Heart right ventricle (tissue), 16 donors: ENCODE results near the gene PPP2R3B. TPM values are rescaled to one million over a fixed set of nuclear protein-coding genes. Genes with fewer than 3 reads are reported as not detected.

Experiments used
- ATAC-seq, 8 donors: fragments of 200-7000 bp; cut with Tn5 transposase; one replicate each; pipeline ENCODE4 v1.9.1; 2020; ENCODE audit warnings: mild to moderate bottlenecking in 8 of 8, moderate library complexity in 8 of 8, moderate number of reproducible peaks in 1 of 8
- DNase-seq, 2 donors: peaks; one replicate each; pipeline ENCODE4 v3.0.0-alpha.2; 2020
- H3K27ac ChIP-seq, 10 donors: fragments of 200-600 bp; sonication (generic) in 2 of 10; one replicate each; pipeline versions ENCODE4 v1.5.0 to v1.8.0; 2020 to 2022; ENCODE audit warnings: mild to moderate bottlenecking in 3 of 10
- H3K27me3 ChIP-seq, 7 donors: fragments of 200-600 bp; one replicate each; pipeline ENCODE4 v1.8.0; 2021 to 2022; ENCODE audit warnings: mild to moderate bottlenecking in 2 of 7
- H3K36me3 ChIP-seq, 9 donors: fragments of 200-600 bp; sonication (generic) in 1 of 9; one replicate each; pipeline versions ENCODE4 v1.5.0 to v1.8.0; 2020 to 2022; ENCODE audit warnings: mild to moderate bottlenecking in 2 of 9
- H3K4me1 ChIP-seq, 9 donors: fragments of 200-600 bp; sonication (generic) in 1 of 9; one replicate each; pipeline versions ENCODE4 v1.5.0 to v1.8.0; 2020 to 2022; ENCODE audit warnings: mild to moderate bottlenecking in 4 of 9
- H3K4me3 ChIP-seq, 10 donors: fragments of 200-600 bp; sonication (generic) in 2 of 10; one replicate each; pipeline versions ENCODE4 v1.5.0 to v1.8.0; 2020 to 2022; ENCODE audit warnings: mild to moderate bottlenecking in 7 of 10, moderate library complexity in 2 of 10
- H3K9me3 ChIP-seq, 11 donors: fragments of 200-600 bp in 10 of 11; sonication (generic) in 2 of 11; one replicate each; pipeline versions ENCODE4 v1.5.0 to v1.8.0; 2013 to 2022; ENCODE audit warnings: mild to moderate bottlenecking in 2 of 11, control low read depth in 1 of 11, moderate library complexity in 1 of 11
- WGBS, 2 donors: extraction: QIAGEN DNeasy Blood & Tissue Kit; methylation state at CpG; one replicate each; pipeline ENCODE4 v1.1.7; 2013; ENCODE audit warnings: inconsistent platforms in 1 of 2; 5-methylcytosine and 5-hydroxymethylcytosine counted together
- intact Hi-C, 10 donors: fragments of 100-400 bp; cut with DNase I; formaldehyde crosslinking; loops; one replicate each; pipeline versions ENCODE4 v1.11.1 to v1.14.2; 2022
- polyA plus RNA-seq, 2 donors: library from polyadenylated mRNA; stranded (reverse); fragments of 200-250 nt; gene quantifications; one replicate each; pipeline ENCODE4 v1.2.3, GENCODE V29; 2013
- total RNA-seq, 10 donors: library from RNA; stranded (reverse); fragmentation: NEBNext Ultra II Directional in 3 of 10; extraction: Animal tissue kit (Norgen Biotek cat#: 25700) in 3 of 10; gene quantifications; one replicate each; pipeline versions ENCODE4 v1.2.1 to v1.2.4, GENCODE V29; 2021 to 2023
- TF ChIP-seq, protein P1 (sequence below), 9 donors: fragments of 200-600 bp; sonication (generic) in 2 of 9; IDR thresholded peaks; one replicate each; pipeline versions ENCODE4 v1.5.0 to v1.8.0; 2021 to 2022; ENCODE audit warnings: antibody characterized with exemption in 9 of 9, mild to moderate bottlenecking in 5 of 9, moderate library complexity in 1 of 9
- donor health status: Arrhythmogenic right ventricular cardiomyopathy.
- donor health status: ischemic (EF 13 %, LVEDD 7.1; RV severe dilation, severe dysfunction).
- donor health status: healthy with polysubstance abuse.
- donor health status: DM: no; HTN: yes; CAD: no.
- donor health status: DM: no; HTN: no; CAD: no.
- donor health status: ischemic (EF 25% LVEDD 6.9; RV normal size, moderate dysfunction).
- donor health status: ischemic (EF 25% LVEDD 5.7; RV mildly dilated, moderate dysfunction).
- donor health status: healthy.
- donor health status: DM: yes; HTN: yes; CAD: no.
- donor health status: Ischemic cardiomyopathy.
- donor health status: ischemic (EF 35%, LVEDD 5.7; RV mildly dilated, moderate dysfunction).
- donor health status: nonischemic (EF 11% LVEDD 7.7; RV severe dilation, severe dysfunction).
- donor health status: DM: yes; HTN: yes; CAD: no.
- donor health status: PGD.
- donor health status: ischemic (EF 29% LVEDD 5.4; RV normal size, mild dysfunction).
- donor health status: nonischemic (EF 23%, LVEDD 6.1; RV moderate dilation, normal function).

PPP2R3B gene
- total and polyA plus RNA-seq, 12 donors: 73.9 to 362 (median 128) TPM

DNA sequence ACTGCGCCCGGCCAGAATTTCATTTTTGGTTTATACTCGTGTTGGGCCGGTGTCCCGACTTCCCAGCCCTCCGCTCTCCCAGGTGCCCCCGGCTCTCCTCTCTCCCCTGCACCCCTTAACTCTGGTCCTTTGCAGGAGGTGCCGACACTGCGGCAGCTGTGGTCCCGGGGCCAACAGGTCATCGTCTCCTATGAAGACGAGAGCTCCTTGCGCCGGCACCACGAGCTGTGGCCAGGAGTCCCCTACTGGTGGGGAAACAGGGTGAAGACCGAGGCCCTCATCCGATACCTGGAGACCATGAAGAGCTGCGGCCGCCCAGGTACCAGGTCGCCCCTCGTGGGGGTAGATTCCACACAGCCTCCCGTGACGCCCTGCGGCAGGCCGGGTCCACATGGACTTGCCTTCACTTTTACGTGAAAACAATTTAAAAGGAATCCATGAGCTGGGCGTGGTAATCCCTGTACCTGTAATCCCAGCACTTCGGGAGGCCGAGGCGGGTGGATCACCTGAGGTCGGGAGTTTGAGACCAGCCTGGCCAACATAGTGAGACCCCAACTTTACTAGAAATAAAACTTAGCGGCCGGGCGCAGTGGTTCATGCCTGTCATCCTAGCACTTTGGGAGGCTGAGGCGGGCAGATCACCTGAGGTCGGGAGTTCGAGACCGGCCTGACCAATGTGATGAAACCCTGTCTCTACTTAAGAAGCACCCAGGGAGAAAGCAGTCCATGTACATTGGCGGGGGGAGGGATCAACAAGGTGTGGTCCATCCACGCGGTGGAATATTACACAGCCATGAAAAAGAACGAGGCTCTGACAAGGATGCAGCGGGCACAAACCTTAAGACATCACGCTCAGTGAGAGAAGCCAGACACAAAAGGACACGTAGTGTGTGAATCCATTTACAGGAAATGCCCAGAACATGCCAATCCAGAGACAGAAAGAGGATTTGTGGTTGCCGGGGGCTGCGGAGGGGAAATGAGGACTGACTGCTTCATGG lies 93.5 kb downstream of the PPP2R3B start:
- H3K36me3 ChIP-seq: peaks cover 0 to 73% (median 21%) of the 10 kb centered on the region in 9 donors
- H3K27me3 ChIP-seq: no peaks in the 10 kb centered on the region
- intact Hi-C loops: no loop called here
- H3K4me1 ChIP-seq: no peaks in the 10 kb centered on the region
- DNase-seq: no peak
- no peak for ATAC-seq
- TF ChIP-seq, protein P1, sequence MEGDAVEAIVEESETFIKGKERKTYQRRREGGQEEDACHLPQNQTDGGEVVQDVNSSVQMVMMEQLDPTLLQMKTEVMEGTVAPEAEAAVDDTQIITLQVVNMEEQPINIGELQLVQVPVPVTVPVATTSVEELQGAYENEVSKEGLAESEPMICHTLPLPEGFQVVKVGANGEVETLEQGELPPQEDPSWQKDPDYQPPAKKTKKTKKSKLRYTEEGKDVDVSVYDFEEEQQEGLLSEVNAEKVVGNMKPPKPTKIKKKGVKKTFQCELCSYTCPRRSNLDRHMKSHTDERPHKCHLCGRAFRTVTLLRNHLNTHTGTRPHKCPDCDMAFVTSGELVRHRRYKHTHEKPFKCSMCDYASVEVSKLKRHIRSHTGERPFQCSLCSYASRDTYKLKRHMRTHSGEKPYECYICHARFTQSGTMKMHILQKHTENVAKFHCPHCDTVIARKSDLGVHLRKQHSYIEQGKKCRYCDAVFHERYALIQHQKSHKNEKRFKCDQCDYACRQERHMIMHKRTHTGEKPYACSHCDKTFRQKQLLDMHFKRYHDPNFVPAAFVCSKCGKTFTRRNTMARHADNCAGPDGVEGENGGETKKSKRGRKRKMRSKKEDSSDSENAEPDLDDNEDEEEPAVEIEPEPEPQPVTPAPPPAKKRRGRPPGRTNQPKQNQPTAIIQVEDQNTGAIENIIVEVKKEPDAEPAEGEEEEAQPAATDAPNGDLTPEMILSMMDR (IDR thresholded peaks at IDR 0.05): no peak
- peaks cover 0 to 7% (median 0%) of the 10 kb centered on the region in 11 donors for H3K9me3 ChIP-seq
- no peak overlapping the region for H3K27ac ChIP-seq
- H3K4me3 ChIP-seq: no peak overlapping the region
- 97 to 98% methylated on average over 47 of the region's 47 CpGs for WGBS, 2 donors

DNA sequence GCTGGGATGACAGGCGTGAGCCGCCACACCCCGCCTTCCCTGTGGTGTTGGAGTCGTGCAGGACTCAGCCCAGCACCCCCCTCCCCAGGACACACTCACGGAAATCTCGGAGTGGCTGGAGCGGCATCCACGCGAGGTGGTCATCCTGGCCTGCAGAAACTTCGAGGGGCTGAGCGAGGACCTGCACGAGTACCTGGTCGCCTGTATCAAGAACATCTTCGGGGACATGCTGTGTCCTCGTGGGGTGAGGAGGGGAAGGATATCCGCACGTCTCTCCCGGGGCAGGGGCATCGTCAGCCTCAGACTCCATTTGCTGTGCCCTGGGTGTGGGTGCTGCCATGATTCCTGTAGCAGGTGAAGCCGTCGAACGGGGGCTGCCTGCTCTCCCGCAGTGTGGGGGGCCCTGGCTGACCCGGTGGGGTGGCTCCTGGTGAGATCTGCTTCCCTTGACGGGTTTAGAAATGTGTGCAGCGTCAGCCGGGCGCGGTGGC lies 95.3 kb downstream of the PPP2R3B start:
- Histone ChIP-seq H3K4me1 (no peaks in the 10 kb centered on the region), H3K36me3 (peaks cover 0 to 76% (median 21%) of the 10 kb centered on the region in 9 donors), H3K27me3 (no peaks in the 10 kb centered on the region), H3K27ac (no peak overlapping the region), H3K4me3 (no peak overlapping the region), H3K9me3 (peaks cover 0 to 7% (median 0%) of the 10 kb centered on the region in 11 donors)
- ATAC-seq (no peak), DNase-seq (no peak)
- 98% methylated on average over 29 of the region's 29 CpGs for WGBS, 2 donors
- TF ChIP-seq, protein P1 (IDR thresholded peaks at IDR 0.05): no peak
- intact Hi-C loops: no loop called here

DNA sequence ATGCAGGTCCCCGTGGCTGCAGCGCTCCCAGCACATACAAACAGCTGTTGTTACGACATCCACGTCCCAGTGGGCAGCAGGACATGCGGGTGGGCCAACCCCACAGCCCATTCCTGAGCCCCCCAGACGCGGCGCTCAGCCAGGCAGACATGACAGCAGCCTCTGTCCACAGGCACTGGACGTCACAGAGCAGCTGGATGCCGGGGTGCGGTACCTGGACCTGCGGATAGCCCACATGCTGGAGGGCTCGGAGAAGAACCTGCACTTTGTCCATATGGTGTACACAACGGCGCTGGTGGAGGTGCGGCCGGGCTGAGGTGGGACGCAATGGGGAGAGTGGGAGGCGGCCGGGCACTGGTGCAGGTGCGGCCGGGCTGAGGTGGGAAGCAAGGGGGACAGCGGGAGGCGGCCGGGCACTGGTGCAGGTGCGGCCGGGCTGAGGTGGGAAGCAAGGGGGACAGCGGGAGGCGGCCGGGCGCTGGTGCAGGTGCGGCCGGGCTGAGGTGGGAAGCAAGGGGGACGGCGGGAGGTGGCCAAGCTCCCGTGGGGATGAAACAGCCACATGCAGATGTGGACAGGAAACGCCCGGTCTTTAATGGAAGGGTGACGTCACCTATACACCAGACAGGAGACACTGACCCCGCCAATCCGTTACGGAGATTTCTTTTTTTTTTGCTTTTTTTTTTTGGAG lies 96.1 kb downstream of the PPP2R3B start:
- Histone ChIP-seq H3K4me1 (no peaks in the 10 kb centered on the region), H3K36me3 (peaks cover 0 to 70% (median 21%) of the 10 kb centered on the region in 9 donors), H3K27ac (no peak overlapping the region), H3K4me3 (no peak overlapping the region), H3K9me3 (peaks cover 0 to 7% (median 0%) of the 10 kb centered on the region in 11 donors), H3K27me3 (no peaks in the 10 kb centered on the region)
- WGBS, 2 donors: 94 to 96% methylated on average over 37 to 42 of the region's 42 CpGs
- ATAC-seq (no peak), DNase-seq (no peak)
- intact Hi-C loops: no loop called here
- TF ChIP-seq, protein P1 (IDR thresholded peaks at IDR 0.05): no peak

DNA sequence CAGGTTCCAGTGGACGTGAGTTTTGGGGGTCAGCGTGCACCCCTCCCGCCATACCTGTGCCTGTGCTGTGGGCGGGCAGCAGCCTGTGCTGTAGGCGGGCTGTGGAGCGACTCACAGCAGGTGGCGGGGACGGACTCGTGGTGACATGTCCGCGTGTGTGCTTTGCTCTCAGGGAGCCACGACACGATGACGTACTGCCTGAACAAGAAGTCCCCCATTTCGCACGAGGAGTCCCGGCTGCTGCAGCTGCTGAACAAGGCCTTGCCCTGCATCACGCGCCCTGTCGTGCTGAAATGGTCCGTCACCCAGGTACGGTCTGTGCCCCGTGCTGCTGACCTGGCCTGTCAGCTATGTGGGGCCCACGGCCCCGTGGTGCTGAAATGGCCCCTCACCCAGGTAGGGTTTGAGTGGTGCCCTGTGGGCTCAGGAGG lies 98.1 kb downstream of the PPP2R3B start:
- Histone ChIP-seq H3K9me3 (peaks cover 0 to 6% (median 0%) of the 10 kb centered on the region in 11 donors), H3K4me3 (no peak overlapping the region), H3K27me3 (no peaks in the 10 kb centered on the region), H3K4me1 (peaks cover 0 to 5% (median 0%) of the 10 kb centered on the region in 9 donors), H3K36me3 (peaks cover 0 to 65% (median 19%) of the 10 kb centered on the region in 9 donors), H3K27ac (no peak overlapping the region)
- intact Hi-C loops: no loop called here
- WGBS, 2 donors: 97% methylated on average over 25 of the region's 25 CpGs
- DNase-seq (no peak), ATAC-seq (no peak)
- TF ChIP-seq, protein P1 (IDR thresholded peaks at IDR 0.05): no peak
